GM19240 (cell line): ENCODE measurements around the gene IRF2BP1.
"Not testable (repeated sequence)": the region's sequence is repeated elsewhere in the genome, so short reads cannot be mapped to it uniquely, and the experiment has no call there.

Experiments
- DNase-seq: peaks from one replicate; pipeline ENCODE4 v3.0.0; 2011; ENCODE audit warnings: low spot score; ENCODE audit not compliant: insufficient read length

The IRF2BP1 gene

GRCh38 chr19:45882652-45883585 is 3.0 kb downstream of the IRF2BP1 start:
- peak; percentile 70 for DNase-seq

DNA sequence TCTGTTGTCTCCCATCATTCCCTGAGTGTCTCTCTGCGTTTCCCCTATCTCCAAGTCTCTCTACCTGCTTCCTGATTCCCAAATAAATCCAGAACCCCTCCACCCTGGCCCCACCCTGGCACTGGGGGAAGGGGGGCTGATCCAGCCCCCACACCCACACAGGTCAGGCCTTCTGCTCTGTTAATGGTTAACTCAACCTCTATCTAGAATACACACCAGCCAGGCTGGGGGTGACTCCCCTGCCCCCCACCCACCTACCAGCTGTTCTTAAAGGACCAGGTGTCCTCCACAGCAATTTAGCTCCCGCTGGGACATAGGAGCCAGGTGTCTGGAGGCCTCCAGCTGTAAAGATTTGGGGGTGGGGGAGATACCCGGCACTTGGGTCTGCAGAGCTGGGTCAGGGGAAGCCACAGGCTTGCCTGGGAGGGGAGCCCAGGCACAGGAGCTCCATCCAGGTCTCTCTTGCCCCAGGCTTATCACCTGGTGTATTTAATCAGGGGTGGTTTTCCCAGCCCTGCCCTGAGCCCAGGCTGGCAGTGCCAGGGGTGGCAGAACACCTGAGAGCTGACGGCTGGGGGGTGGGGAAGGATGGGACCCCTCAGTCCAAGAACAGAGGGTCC is 3.9 kb downstream of the IRF2BP1 start:
- no peak for DNase-seq

- no peak for DNase-seq
Observed at GRCh38 chr19:45881082-45881908, 4.6 kb downstream of the IRF2BP1 start.

DNA sequence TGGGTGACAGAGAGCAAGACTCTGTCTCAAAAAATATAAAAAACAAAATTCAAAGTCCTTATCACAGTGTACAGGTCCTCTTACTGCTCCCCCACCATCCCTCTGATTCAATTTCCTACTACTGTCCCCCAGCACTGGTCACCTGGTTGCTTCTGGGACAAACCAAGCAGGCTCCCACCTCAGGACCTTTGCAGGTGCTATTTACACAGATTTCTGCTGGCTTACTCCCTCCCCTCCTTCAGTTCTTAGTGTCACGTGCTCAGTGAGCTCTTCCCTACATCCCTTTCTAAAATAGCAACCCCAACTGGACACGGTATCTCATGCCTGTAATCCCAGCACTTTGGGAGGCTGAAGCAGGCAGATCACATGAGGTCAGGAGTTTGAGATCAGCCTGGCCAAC is 6.0 kb downstream of the IRF2BP1 start:
- DNase-seq: no peak

- no peak for DNase-seq
Observed at GRCh38 chr19:45879055-45879454, 6.9 kb downstream of the IRF2BP1 start.

DNA sequence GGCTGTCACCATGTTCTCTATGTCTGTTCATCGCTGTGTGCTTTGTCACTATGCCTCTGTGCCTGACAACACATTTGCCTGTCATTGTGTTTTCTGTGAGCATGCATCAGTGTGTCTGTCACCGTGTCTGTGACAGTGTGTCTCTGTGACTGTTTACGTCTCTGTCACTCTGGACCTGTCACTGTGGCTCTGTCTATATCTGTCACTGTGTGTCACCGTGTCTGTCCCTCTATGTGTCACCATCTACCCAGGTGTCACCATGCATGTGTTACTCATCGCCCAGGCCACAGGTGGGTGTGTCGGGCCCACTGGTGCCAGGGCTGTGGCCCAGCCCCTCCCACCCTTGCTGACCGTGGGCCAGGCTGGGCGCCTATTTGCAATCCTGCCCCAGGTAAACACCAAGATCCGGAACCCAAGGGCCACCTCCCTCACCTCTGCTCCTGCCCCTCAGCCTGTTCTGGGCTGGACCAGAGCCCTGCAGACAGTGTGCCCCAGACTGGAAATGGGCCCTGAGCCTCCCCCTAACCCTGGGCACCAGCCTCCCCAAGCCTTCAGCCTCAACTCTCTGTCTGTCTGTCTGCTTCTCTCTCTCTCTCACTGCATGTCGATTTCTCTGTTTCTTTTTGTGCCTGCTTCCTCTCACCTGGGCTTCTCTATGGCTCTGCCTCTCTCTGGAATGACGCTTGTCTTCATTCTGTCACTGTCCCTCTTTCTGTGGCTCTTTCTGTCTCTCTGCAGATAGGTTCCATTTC is 7.7 kb downstream of the IRF2BP1 start:
- no peak for DNase-seq

DNA sequence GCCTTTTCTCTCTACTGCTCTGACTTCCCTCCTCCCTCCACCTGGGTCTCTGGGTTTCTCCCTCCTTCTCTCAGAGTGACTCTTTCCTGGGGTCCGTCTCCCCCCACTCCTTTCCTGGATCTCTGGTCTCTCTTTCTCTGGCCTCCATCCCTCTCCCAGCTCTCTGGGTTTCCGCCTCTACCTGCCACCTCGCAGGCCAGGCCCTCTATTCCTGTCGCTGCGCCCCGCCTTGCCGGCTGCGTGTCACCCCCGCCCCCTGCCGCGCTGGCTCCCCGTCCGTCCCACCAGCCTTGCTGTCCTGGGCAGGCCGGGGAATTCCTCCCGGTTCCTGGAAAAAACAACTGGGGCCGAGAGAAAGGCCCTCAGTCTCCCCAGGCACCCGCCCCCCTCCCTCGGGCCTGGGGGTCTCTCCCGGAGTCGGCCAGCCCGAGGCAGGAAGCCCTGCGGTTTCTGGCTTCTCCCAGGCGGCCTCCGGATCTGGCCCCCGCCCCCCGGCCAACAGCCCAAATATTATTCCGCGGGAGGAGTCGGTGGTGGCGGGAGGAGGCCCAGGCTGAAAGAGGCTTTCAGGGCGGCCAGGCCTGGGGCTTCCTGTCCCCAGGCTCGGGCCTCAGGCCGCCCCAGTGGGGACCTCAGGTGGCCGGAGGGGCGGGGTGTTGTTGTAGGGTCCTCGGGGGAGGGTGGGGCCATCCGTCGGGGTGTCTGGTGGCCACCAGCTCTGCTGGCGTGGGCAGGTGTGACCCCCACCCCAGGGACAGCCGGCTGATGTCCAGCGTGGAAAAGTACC is 9.3 kb downstream of the IRF2BP1 start:
- DNase-seq: no peak

- DNase-seq: peak; percentile 63
Observed at GRCh38 chr19:45876161-45876410, 9.9 kb downstream of the IRF2BP1 start.

GRCh38 chr19:45874620-45874966 is 11.3 kb downstream of the IRF2BP1 start:
- DNase-seq: no peak

DNA sequence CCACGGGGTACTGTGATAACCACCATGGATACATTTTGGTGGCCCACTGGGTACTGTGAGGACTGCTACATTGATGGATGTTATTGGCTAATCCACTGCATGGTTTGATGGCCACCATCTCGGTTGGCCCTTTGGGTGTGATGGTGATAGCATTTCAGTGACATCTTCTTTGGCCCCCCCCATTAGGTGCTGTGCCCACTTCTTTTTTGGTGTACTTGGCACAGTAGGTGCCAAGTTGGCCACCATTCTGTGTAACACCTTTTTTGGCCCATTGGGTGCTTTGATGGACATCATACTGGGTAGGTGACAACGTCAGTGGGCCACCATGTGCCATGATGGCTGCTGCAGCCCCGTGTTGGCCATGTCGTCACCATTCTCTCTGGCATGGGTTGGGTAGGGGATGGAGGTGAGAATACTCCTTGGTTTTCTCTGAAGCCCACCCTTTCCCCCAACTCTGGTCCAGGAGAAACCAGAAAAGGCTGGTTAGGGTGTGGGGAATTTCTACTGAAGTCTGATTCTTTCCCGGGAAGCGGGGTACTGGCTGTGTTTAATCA is 12.6 kb downstream of the IRF2BP1 start:
- no peak for DNase-seq

DNA sequence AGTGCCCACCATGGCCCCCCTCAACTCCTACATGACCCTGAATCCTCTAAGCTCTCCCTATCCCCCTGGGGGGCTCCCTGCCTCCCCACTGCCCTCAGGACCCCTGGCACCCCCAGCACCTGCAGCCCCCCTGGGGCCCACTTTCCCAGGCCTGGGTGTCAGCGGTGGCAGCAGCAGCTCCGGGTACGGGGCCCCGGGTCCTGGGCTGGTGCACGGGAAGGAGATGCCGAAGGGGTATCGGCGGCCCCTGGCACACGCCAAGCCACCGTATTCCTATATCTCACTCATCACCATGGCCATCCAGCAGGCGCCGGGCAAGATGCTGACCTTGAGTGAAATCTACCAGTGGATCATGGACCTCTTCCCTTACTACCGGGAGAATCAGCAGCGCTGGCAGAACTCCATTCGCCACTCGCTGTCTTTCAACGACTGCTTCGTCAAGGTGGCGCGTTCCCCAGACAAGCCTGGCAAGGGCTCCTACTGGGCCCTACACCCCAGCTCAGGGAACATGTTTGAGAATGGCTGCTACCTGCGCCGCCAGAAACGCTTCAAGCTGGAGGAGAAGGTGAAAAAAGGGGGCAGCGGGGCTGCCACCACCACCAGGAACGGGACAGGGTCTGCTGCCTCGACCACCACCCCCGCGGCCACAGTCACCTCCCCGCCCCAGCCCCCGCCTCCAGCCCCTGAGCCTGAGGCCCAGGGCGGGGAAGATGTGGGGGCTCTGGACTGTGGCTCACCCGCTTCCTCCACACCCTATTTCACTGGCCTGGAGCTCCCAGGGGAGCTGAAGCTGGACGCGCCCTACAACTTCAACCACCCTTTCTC is 13.6 kb downstream of the IRF2BP1 start:
- DNase-seq: no peak

DNA sequence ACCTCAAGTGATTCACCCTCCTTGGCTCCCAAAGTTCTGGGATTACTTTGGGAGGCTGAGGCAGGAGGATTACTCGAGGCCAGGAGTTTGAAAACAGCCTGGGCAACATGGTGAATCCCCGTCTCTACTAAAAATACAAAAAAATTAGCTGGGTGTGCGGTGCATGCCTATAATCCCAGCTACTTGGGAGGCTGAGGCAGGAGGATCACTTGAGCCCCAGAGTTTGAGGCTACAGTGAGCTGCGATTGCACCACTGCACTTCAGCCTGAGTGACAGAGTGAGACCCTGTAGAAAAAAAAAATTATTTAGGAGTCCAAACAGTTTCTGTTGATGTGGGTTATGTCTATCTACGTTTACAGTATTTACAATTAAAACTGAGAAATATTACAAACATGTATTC is 15.1 kb downstream of the IRF2BP1 start:
- DNase-seq: no peak

GRCh38 chr19:45867241-45867640 is 18.7 kb downstream of the IRF2BP1 start:
- DNase-seq: not testable (repeated sequence)

- DNase-seq: no peak
Observed at GRCh38 chr19:45866400-45867176, 19.4 kb downstream of the IRF2BP1 start.

- no peak for DNase-seq
Observed at GRCh38 chr19:45865269-45865948, 20.5 kb downstream of the IRF2BP1 start.

- DNase-seq: no peak
Observed at GRCh38 chr19:45864629-45865082, 21.3 kb downstream of the IRF2BP1 start.

DNA sequence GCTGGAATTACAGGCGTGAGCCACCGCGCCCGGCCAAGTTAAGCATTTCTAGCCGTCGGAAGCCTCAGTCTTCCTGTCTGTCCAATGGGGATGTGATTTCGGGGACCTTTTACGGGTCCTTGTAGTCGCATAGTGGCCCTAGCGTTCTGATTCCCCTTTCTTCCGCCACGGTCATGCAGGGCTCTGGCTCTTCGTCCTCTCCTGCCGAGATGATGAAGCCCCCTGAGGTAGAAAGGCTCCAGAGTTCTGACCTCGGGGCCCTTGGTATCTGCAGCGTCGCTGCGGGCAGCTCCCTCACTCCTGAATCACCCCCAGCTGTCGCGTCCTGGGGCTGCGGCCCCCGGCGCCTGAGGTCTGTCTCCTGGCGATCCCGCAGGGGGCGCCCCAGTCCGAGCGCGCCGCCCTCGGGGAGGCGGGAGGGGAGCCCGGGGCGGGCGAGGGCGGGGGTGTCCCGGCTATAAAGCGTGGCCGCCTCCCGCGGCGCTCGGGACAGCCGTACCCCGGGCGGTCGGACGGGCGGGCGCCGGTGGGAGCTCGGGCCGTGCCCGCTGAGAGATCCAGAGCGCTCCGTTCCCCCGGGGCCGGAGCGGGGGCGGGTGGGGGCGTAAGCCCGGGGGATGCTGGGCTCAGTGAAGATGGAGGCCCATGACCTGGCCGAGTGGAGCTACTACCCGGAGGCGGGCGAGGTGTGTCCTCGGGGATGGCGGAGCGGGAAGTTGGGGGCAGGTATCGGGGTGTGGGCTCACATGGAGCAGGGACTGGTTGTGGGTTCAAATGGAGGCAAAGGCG is 21.9 kb downstream of the IRF2BP1 start, which contains the start of gene FOXA3:
Gene FOXA3 (plus strand): TSS at position 487 of the 789 bp plus-strand sequence. CDS start 131 bp downstream, at position 618.
- DNase-seq: peak; percentile 78
